ENCODE measurements around the gene DENND1A.

Gene DENND1A

GRCh38 chr9:123517512-123517911, 412.4 kb downstream of the DENND1A start:
- DNase-seq, result no peak

GRCh38 chr9:123514766-123515165, 415.2 kb downstream of the DENND1A start:
- no peak for DNase-seq

- no peak for DNase-seq
Measured at GRCh38 chr9:123513554-123513953, 416.4 kb downstream of the DENND1A start.

GRCh38 chr9:123511326-123512277, 418.3 kb downstream of the DENND1A start:
- DNase-seq, result no peak

- DNase-seq, result no peak
Measured at GRCh38 chr9:123509646-123510045, 420.3 kb downstream of the DENND1A start.

- no peak for DNase-seq
Measured at GRCh38 chr9:123508048-123508447, 421.9 kb downstream of the DENND1A start.

- no peak for DNase-seq
Measured at GRCh38 chr9:123505496-123505895, 424.4 kb downstream of the DENND1A start.

GRCh38 chr9:123500336-123500735, 429.6 kb downstream of the DENND1A start:
- DNase-seq, result no peak

- DNase-seq, result no peak
Measured at GRCh38 chr9:123497830-123498229, 432.1 kb downstream of the DENND1A start.

GRCh38 chr9:123495731-123496130, 434.2 kb downstream of the DENND1A start:
- no peak for DNase-seq

- no peak for DNase-seq
Measured at GRCh38 chr9:123493627-123494026, 436.3 kb downstream of the DENND1A start.

GRCh38 chr9:123490688-123491087, 439.2 kb downstream of the DENND1A start:
- no peak for DNase-seq

GRCh38 chr9:123488722-123489321, 441.1 kb downstream of the DENND1A start:
- no peak for DNase-seq

GRCh38 chr9:123487944-123488548, 441.9 kb downstream of the DENND1A start:
- DNase-seq, result no peak

- DNase-seq, result no peak
Measured at GRCh38 chr9:123486431-123486830, 443.5 kb downstream of the DENND1A start.

- no peak for DNase-seq
Measured at GRCh38 chr9:123485216-123485615, 444.7 kb downstream of the DENND1A start.

GRCh38 chr9:123484130-123484529, 445.8 kb downstream of the DENND1A start:
- no peak for DNase-seq

- no peak for DNase-seq
Measured at GRCh38 chr9:123483191-123483803, 446.6 kb downstream of the DENND1A start.

GRCh38 chr9:123482295-123482968, 447.5 kb downstream of the DENND1A start:
- DNase-seq, result no peak

- DNase-seq, result no peak
Measured at GRCh38 chr9:123481209-123481865, 448.6 kb downstream of the DENND1A start.

- DNase-seq, result no peak
Measured at GRCh38 chr9:123480791-123481190, 449.1 kb downstream of the DENND1A start.

- no peak for DNase-seq
Measured at GRCh38 chr9:123480096-123480495, 449.8 kb downstream of the DENND1A start.
